Gastrocnemius medialis (tissue), 4 donors: ENCODE measurements around the gene SPECC1. TPM values are rescaled to one million over a fixed set of nuclear protein-coding genes. Genes with fewer than 3 reads are reported as not detected.

Source experiments
- ATAC-seq, 2 donors: fragments of 150-250 bp; one replicate each; pipeline ENCODE4 v1.9.1; 2016
- DNase-seq, 2 donors: peaks; one replicate each; pipeline ENCODE4 v3.0.0-alpha.2; 2019
- H3K27ac ChIP-seq, 4 donors: fragments of 200-600 bp; sonication (generic); 1 replicate in 1 of 4; 2 replicates in 3 of 4; pipeline ENCODE4 v1.5.1; 2016 to 2018; ENCODE audit warnings: mild to moderate bottlenecking in 2 of 4, moderate library complexity in 1 of 4
- H3K27me3 ChIP-seq, 3 donors: fragments of 200-600 bp; sonication (generic) in 2 of 3; 1 replicate in 1 of 3; 2 replicates in 2 of 3; pipeline versions ENCODE4 v1.5.1 to v1.6.0; 2016 to 2019; ENCODE audit warnings: mild to moderate bottlenecking in 1 of 3, moderate library complexity in 1 of 3
- H3K36me3 ChIP-seq, 2 donors: fragments of 200-600 bp; sonication (generic) in 1 of 2; one replicate each; pipeline ENCODE4 v1.5.1; 2017 to 2018
- H3K4me1 ChIP-seq, 2 donors: fragments of 200-600 bp; sonication (generic) in 1 of 2; one replicate each; pipeline ENCODE4 v1.5.1; 2016 to 2017; ENCODE audit warnings: mild to moderate bottlenecking in 2 of 2
- H3K4me3 ChIP-seq, 4 donors: fragments of 200-600 bp; sonication (generic) in 3 of 4; 1 replicate in 1 of 4; 2 replicates in 3 of 4; pipeline ENCODE4 v1.5.1; 2016 to 2019; ENCODE audit warnings: mild to moderate bottlenecking in 2 of 4
- H3K9me3 ChIP-seq, 3 donors: fragments of 200-600 bp; sonication (generic) in 2 of 3; 1 replicate in 1 of 3; 2 replicates in 2 of 3; pipeline ENCODE4 v1.5.1; 2016 to 2019
- CTCF ChIP-seq, 5 experiments: fragments of 450-650 bp in 3 of 5; fragments of 200-600 bp in 2 of 5; sonication (generic) in 2 of 5; IDR thresholded peaks in 4 of 5; conservative IDR thresholded peaks in 1 of 5; 1 replicate in 4 of 5; 2 replicates in 1 of 5; pipeline ENCODE4 v1.5.1; 2016 to 2019; ENCODE audit warnings: antibody characterized with exemption in 5 of 5, mild to moderate bottlenecking in 3 of 5, moderate library complexity in 3 of 5
- POLR2A ChIP-seq, 2 donors: fragments of 450-650 bp; IDR thresholded peaks; one replicate each; pipeline ENCODE4 v1.6.1; 2017; ENCODE audit warnings: antibody characterized with exemption in 2 of 2, mild to moderate bottlenecking in 2 of 2, moderate library complexity in 2 of 2
- in situ Hi-C, 4 donors: fragments of 200-750 bp; cut with MboI; loops; one replicate each; pipeline versions ENCODE4 v1.15.0 to v1.8.0; 2017; ENCODE audit warnings: low sequenced_read_pairs in 4 of 4
- intact Hi-C: fragments of 100-400 bp; cut with DNase I; formaldehyde crosslinking; loops from one replicate; pipeline ENCODE4 v1.15.1; 2023; ENCODE audit warnings: low total_unique reads
- total RNA-seq, 4 donors: library from RNA; depleted of rRNA; stranded (reverse); fragments of >200 nt; gene quantifications; one replicate each; pipeline versions ENCODE4 v1.1.0 to v1.2.3, GENCODE V29; 2016

The SPECC1 gene
- total RNA-seq, 4 donors from 2014 or later: 6.1 to 17.9 (median 9.5) TPM

- ATAC-seq: no peak
- in situ Hi-C loops: loop anchor here in 2 of 4 donors (25.0 kb wide), 1 partner anchor 316 kb away; no protein-coding TSS in a partner anchor
Measured at GRCh38 chr17:19996086-19996485, 13.1 kb upstream of the SPECC1 start.

GRCh38 chr17:19996502-19996901 lies 12.7 kb upstream of the SPECC1 start:
- Histone ChIP-seq H3K4me3 (no peak overlapping the region), H3K27me3 (no peaks in the 10 kb centered on the region), H3K9me3 (no peaks in the 10 kb centered on the region), H3K27ac (no peak overlapping the region), H3K4me1 (peaks cover 3 to 4% of the 10 kb centered on the region in 2 donors), H3K36me3 (no peaks in the 10 kb centered on the region)
- DNase-seq (no peak), ATAC-seq (no peak)
- no peak for TF ChIP-seq CTCF (IDR thresholded peaks at IDR 0.05 in 4 of 5, conservative IDR thresholded peaks at IDR 0.05 in 1 of 5)
- TF ChIP-seq POLR2A (IDR thresholded peaks at IDR 0.05): no peak
- in situ Hi-C loops: loop anchor here in 2 of 4 donors (25.0 kb wide), 1 partner anchor 316 kb away; no protein-coding TSS in a partner anchor
- intact Hi-C loops: no loop called here

More at GRCh38 chr17:19996086-19996485, 13.1 kb upstream of the SPECC1 start:
- Histone ChIP-seq H3K27ac (no peak overlapping the region), H3K4me1 (peaks cover 3 to 4% of the 10 kb centered on the region in 2 donors), H3K4me3 (no peak overlapping the region), H3K9me3 (no peaks in the 10 kb centered on the region), H3K27me3 (no peaks in the 10 kb centered on the region), H3K36me3 (no peaks in the 10 kb centered on the region)
- TF ChIP-seq CTCF (IDR thresholded peaks at IDR 0.05 in 4 of 5, conservative IDR thresholded peaks at IDR 0.05 in 1 of 5) (no peak), POLR2A (IDR thresholded peaks at IDR 0.05) (no peak)
- intact Hi-C loops: no loop called here
- DNase-seq: no peak

GRCh38 chr17:20008242-20009051 lies 712 bp upstream of the SPECC1 start:
- Histone ChIP-seq H3K4me1 (peaks cover 0 to 9% of the 10 kb centered on the region in 2 donors), H3K36me3 (no peaks in the 10 kb centered on the region), H3K4me3 (peak overlapping the region; percentile 56 to 70 (median 64)), H3K27ac (peak overlapping the region; percentile 72 to 83 (median 76)), H3K27me3 (peaks cover 8 to 37% (median 9%) of the 10 kb centered on the region in 3 donors), H3K9me3 (no peaks in the 10 kb centered on the region)
- peak; percentile 26 to 51 for ATAC-seq
- intact Hi-C loops: loop anchor here (1.0 to 5.0 kb wide), 2 partner anchors 15 to 109 kb away; no protein-coding TSS in a partner anchor
- DNase-seq: no peak
- TF ChIP-seq CTCF (IDR thresholded peaks at IDR 0.05 in 4 of 5, conservative IDR thresholded peaks at IDR 0.05 in 1 of 5): no peak
- TF ChIP-seq POLR2A (IDR thresholded peaks at IDR 0.05): no peak
- in situ Hi-C loops: no loop called here

- TF ChIP-seq CTCF (IDR thresholded peaks at IDR 0.05 in 4 of 5, conservative IDR thresholded peaks at IDR 0.05 in 1 of 5) (no peak), POLR2A (IDR thresholded peaks at IDR 0.05) (no peak)
- peak overlapping the region; percentile 56 to 70 (median 64) for H3K4me3 ChIP-seq
- ATAC-seq (peak; percentile 91 to 94), DNase-seq (no peak)
- H3K4me1 ChIP-seq: peaks cover 0 to 9% of the 10 kb centered on the region in 2 donors
- H3K27me3 ChIP-seq: peaks cover 8 to 41% (median 9%) of the 10 kb centered on the region in 3 donors
- intact Hi-C loops (loop anchor here (1.0 to 5.0 kb wide), 2 partner anchors 16 to 108 kb away; no protein-coding TSS in a partner anchor), in situ Hi-C loops (no loop called here)
- H3K9me3 ChIP-seq: no peaks in the 10 kb centered on the region
- peak overlapping the region; percentile 72 to 83 (median 76) for H3K27ac ChIP-seq
- no peaks in the 10 kb centered on the region for H3K36me3 ChIP-seq
Measured at GRCh38 chr17:20009052-20009301, 182 bp upstream of the SPECC1 start.
